GM21515 (cell line): ENCODE data around the gene ARFGEF2.
A peak's percentile ranks its signal among the peaks of the same experiment; 100 is the strongest.
"Not testable (repeated sequence)": the region's sequence is repeated elsewhere in the genome, so short reads cannot be mapped to it uniquely, and the experiment has no call there.

Source experiments
- ATAC-seq: cut with Tn5 transposase; IDR thresholded peaks from one replicate; pipeline ENCODE4 v1.9.1; 2021; ENCODE audit not compliant: unreplicated experiment

Gene ARFGEF2

DNA sequence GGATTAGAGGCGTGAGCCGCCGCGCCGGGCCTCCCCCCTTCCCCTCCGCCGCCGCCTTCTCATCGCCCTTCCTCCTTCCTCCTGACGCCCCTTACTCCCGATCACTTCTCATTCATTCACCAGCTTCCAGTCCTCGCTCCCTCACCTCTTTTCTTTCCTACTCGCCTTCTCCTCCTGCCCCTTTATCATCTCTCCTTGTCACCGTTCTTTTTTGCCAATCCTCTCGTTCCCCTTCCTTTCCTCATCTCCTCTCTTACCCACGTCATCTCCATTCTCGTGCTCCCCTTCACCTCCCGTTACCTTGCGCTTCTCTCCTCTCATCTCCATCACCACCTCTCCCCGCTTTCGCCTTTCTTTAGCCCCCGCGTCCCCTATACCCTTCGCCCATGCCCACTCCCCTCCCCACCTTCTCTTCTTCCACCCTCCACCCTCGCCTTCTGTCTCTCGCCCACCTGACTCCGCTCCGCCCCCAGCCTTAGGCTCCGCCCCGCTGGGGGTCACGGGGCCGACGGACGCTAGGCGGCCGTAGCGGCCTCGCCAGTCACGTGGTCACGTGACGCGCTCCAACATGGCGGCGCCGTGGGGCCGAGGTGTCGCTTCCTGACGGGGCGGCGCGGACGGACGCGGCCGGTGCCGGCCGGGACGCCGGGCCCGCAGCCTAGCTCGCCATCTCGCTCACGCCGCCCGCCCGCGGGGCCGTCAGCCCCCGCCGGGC, at the start of gene ARFGEF2:
ARFGEF2 (plus strand) TSS at position 544 of the 715 bp plus-strand sequence. CDS start 179 bp downstream, outside the sequence.
- ATAC-seq: peak; percentile 77

DNA sequence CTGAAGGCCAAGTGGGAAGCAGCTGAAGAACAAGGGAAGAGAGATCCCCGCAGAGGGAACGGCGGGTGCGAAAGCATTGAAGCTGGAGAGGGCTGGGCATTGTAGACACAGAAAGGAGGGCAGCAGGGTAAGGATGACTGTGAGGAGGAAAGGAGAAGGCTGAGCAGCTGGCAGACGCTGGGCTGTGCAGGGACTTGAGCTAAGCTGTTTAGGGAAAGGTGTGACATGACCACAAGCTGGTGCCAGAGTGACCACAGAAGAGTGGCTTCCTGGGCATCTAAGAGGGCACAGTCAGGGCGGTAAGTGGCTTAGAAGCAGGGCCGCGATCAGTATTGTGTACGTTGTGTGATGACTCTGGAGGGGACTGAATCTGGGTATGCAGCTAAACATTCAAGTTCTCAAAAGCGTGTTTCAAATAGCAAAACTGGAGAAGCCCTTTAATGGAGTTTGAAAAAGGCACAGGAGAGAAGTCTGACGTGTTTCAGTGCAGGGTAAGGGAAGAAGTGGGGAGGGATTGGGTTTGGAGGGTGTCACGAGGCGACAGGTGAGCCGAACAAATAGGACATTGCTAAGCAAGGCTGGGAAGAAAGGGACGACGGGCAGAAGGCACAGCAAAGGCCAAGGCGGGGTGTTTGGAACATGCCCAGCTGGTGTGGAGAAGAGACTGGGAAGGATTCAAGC, 46.1 kb upstream of the ARFGEF2 start:
- no peak for ATAC-seq

- ATAC-seq: no peak
Measured at GRCh38 chr20:48875914-48876240, 45.6 kb upstream of the ARFGEF2 start.

DNA sequence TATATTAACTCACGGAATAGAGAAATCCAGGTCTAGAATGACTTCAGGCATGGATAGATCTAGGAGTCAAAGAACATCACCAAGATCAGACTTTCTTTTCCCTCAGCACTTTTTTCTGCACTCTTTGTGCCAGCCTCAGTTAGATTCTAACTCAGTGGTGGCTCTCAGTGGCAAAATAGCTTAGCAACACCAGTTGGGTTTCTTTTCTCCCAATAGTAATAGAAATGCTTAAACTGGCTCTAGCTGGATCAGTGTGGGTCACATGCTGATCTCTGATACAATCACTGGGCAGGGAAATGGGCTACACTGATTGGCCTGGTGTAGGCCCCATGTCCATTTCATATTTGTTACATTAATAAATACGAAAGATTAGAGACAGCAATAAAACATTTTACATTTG, 44.2 kb upstream of the ARFGEF2 start:
- no peak for ATAC-seq

GRCh38 chr20:48878534-48879248, 42.8 kb upstream of the ARFGEF2 start:
- ATAC-seq: no peak

DNA sequence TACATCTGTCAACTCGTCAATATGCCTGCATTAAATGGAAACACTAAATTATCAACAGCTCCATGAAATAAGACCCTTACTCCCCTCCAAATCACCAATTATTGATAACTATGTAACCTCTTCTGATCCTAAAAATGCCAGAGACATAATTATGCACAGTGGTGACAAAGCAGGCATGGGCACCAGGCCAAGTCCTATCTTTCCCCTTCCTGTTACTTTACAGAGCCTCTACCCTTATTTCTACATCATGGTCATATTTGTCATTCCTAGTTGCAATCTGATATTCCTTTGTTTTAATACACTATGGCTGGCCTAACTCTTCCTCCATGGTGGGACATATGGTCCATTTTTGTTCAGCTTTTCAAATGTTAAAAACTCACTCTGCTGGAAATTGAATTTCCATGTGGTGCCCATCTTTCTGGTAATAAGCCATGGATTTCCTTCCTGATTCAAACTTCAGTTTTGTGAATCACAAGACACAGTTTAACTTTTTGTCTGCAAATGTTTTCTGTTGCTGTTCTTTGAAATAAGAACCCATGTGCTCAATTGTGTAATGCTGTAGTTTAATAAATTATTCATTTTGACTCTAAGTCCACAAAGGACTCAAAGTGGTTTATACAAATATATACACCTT, 41.8 kb upstream of the ARFGEF2 start:
- no peak for ATAC-seq

DNA sequence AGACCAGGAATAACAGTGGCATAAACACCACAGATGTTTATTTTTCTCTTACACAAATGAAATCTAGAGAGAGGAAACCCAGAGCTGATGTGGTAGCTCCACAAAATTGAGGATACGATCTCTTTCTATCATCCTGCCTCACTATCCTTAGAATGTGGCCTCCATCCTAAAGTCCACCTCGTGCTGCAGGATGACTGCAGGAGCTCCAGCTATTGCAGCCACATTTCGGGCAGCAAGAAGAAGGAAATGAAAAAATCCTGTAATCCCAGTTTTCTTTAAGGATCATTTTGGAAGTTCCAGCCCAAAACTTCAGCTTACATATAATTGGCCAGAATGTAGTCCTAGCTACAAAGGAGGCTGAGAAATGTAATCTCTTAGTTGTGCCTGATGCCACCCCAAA, 41.2 kb upstream of the ARFGEF2 start:
- no peak for ATAC-seq

DNA sequence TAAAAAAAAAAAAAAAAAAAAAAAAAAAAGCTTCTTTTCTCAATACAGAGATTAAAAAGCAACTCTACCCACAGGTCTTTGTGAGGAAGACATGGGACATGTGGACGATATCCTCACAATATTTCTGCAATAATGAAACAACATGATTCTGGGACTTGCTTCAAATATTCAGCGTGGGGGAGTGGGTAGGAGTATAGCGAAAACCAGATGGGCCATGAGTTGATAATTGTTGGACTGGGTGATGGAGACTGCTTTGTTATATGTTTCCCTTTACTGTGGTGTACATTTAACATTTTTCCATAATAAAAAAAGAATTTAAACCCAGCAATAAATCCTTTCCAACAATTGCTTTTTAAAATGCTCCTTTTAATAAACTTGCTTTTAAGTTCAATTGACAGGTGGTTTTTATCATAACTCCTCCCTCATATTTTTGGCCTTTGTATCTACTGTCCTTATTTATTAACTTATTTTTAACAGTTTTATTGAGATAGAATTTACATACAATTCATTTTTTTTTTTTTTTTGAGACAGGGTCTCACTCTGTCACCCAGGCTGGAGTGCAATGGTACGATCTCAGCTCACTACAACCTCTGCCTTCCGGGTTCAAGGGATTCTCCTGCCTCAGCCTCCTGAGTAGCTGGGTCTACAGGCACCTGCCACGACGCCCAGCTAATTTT, 40.4 kb upstream of the ARFGEF2 start:
- no peak for ATAC-seq

DNA sequence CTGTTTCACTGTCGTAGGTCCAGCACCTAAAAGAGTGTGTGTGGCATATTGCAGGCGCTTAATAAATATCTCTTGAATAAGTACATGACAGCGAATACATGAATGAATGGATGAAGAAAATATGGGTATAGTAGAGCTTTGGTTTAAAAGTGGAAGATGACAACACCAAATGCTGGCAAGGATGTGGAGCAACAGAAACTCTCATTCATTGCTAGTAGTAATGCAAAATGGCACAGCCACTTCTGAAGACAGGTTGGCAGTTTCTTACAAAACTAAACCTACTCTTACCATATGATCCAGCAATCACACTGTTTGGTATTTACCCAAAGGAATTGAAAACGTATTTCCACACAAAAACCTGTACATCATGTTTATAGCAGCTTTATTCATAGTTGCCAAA, 36.3 kb upstream of the ARFGEF2 start:
- no peak for ATAC-seq

DNA sequence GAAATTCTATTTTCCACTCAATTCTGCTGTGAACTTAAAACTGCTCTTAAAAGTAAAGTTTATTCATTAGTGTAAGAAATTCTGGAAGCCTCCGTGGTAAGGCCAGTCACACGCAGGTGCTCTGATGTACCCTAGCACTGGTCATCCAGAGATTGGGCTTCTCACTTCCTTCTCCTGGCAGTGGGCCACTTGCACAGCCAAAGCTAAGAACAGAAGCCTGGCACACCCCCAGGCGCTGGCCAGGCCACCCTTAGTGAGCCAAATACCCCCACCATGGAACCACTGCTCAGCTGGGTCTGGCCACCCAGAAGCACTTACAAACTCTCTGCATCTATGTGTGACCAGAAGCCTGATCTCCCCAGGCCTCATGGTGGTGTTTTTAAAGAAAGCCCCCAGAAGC, 35.3 kb upstream of the ARFGEF2 start:
- ATAC-seq: no peak

DNA sequence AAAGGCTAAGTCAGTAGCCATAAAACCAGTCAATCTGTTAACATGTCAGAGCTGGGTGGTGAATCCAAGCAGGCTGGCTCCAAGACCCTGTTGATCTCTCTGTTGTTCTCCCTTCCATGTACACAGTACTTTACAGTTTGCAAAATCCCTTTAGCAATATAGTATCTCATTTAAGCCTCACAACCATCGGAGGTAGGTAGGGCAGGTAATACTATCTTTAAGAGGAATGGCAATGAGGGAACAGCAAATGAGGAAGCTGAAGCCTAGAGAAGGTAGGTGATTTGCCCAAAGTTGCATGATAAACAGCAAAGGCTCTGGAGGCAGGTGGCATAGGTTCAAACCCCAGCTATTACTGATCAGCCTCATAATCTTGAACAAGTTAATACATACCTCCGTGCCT, 34.7 kb upstream of the ARFGEF2 start:
- ATAC-seq: no peak

DNA sequence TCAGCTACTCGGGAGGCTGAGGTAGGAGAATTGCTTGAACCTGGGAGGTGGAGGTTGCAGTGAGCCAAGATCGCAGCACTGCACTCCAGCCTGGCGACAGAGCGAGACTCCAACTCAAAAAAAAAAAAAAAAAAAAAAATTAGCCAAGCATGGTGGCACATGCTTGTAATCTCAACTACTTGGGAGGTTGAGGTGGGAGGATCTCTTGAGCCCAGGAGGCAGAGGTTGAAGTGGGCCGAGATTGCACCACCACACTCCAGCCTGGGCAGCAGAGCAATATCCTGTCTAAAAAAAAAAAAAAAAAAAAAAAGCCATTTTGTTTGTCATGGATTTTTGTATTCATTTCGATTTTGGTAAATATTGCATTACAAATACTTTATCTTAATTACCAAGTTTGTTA, 33.0 kb upstream of the ARFGEF2 start:
- ATAC-seq: not testable (repeated sequence)

DNA sequence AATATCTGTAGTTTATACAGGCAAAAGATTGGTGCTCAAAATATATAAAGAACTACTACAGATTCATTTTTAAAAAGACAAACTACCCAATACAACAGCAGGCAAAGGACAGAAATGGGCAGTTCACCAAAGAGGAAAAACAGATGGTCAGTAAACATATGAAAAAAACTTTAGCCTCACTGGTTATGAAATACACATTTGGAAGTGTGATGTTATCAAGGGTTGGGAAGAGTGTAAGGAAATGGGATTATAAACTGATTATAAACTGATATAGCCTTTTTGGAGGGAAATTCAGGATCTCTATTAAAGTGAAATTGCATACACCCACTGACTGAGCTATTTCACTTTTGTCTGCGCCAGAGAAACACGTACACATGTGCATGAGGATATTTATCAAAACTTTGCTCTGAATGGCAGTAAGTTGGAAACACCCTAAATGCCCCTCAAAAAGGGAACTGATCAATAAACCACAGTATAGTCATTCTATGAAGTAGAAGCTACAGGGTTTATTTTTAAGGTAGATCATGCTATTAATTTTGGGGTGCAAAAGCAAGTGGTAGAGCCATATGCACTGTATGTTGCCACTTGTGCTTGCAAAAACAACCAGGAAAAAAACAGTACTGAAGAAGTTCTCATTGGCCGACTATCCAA, 32.2 kb upstream of the ARFGEF2 start:
- ATAC-seq: no peak

DNA sequence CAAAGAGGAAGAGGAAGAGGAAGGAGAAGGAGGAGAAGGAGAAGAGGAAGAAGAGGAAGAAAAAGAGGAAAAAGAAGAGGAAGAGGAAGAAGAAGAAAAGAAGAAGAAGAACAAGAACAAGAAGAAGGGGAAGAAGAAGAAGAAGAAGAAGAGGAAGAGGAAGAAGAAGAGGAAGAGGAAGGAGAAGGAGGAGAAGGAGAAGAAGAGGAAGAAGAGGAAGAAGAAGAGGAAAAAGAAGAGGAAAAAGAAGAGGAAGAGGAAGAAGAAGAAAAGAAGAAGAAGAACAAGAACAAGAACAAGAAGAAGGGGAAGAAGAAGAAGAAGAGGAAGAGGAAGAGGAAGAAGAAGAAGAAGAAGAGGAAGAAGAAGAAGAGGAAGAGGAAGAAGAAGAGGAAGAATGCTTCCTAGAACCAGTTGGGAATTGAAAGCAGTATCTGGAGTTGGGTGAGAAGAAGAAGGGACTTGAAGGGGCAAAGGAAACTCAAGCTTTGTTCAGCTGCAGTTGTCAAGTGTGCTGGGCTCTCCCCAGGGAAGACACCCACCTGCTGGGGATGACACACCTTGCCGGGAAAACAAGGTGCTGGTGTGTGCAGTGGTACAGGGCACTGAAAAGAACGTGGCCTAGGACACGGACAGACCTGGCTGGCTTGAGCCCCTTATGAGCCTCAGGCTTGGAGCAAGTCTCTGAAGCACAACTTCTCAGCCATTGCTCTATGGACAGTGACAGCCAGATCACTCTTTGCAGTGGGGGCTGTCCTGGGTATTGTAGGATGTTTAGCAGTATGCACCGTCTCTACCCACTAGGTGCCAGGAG, 30.1 kb upstream of the ARFGEF2 start:
- no peak for ATAC-seq

DNA sequence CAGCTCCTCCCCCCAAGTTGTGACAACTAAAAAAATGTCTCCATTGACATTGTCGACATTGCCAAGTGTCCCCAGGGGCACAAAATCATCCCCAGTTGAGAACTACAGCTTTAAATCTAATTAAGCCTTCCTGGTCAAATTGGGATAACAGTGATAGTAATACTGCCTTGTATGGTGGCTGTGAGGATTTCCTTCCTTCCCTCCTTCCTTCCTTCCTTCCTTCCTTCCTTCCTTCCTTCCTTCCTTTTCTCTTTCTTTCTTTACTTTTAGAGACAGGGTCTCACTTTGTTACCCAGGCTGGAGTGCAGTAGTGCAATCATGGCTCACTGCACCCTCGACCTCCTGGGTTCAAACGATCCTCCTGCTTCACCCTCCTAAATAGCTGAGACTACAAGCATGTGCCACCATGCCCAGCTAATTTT, 29.5 kb upstream of the ARFGEF2 start:
- ATAC-seq: no peak

DNA sequence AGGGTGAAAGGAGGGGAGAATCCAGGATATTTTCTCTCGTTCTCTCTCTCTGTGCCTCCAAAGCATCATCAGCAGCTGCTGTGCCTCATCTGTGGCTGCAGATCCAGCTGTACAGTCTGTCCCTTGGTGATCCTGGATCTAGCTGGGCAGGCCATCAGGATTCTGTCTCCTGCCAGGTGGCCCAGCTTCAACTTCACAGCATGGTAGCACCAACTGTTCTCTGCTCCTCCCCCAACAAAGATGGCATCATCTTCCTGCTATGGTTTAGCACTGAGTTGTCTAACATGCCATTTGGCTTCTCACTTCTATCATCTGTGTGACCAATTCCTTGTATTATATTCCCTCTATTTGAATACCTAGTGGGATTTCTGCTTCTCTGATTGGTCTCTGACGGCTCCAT, 28.6 kb upstream of the ARFGEF2 start:
- ATAC-seq: no peak

- no peak for ATAC-seq
Measured at GRCh38 chr20:48893374-48893773, 28.1 kb upstream of the ARFGEF2 start.

- no peak for ATAC-seq
Measured at GRCh38 chr20:48897305-48898010, 24.1 kb upstream of the ARFGEF2 start.

GRCh38 chr20:48898210-48898609, 23.3 kb upstream of the ARFGEF2 start:
- no peak for ATAC-seq
